NOMO-1 treated with dmso at 0.1 percent for 144 hours (cell line): ENCODE results near the gene MMAA.

Source experiments
- DNase-seq: peaks from one replicate; lab custom pipeline; 2025; ENCODE audit not compliant: unreplicated experiment; lab: John Stamatoyannopoulos, UW

The MMAA gene

DNA sequence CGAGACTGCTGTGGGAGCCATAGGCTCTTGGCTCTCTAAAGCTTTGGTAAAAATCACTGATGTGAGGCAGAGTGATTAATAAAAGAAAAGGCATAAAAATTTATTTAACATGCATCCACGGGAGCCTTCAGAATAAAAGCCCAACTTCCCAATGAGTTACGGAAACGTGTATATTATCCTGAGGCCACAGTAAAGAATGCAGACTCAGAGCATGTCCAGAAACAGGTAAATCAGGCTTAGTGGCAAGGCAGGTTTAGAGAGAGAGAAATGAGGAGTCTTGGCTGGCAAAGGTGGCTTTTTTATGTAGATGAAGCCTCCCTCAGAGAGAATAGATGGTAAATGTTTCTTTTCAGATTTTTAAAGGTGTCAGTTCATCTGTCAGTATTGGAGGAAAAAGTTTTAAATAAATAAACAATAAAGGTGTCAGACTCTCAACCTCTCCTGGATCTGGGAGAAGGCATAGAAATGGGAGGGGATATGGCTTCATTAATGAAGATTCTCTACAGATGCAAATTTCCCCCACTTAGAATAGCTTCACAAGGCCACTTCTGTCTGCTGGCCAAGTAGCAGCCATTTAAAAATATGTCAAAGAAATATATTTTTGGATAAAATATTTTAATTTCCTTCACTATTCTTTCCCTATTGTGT is 84.8 kb downstream of the MMAA start:
- no peak for DNase-seq

DNA sequence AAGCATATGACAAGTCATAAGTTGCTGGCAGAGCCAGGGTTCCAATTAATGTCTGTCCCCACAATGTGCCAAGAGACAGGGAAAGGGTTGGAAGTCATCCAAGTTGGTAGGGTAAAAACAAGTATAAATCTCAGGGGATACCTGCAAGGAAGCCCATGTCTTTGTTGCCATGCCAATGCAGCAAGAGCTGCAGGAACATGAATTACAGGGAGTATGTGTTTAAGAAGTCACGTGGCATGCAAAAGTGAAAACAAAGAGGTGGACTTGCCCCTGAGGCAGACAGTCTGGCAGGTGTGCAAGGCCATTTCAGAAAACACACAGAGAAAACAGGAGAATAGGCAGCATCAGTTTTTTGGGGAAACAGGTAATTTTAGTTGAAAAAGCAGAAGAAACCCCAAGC is 90.2 kb downstream of the MMAA start:
- no peak for DNase-seq
